Stimulated activated naive CD8-positive, alpha-beta T cell treated with anti-CD3 and anti-CD28 coated beads, Interleukin-15, amount 100 ng/mL, for 72 hours (primary cell): ENCODE measurements around the gene OSBPL10.

Experiments used
- ATAC-seq: fragments of 150-1000 bp; cut with Tn5 transposase; 2 replicates; pipeline ENCODE4 v1.10.0; 2021; ENCODE audit warnings: mild to moderate bottlenecking, moderate library complexity
- DNase-seq, 2 donors: peaks; one replicate each; pipeline ENCODE4 v3.0.0; 2021 to 2022
- H3K27ac Mint-ChIP-seq, 2 donors: one replicate each; pipeline ENCODE4 v1.8.0; 2022; ENCODE audit warnings: mild to moderate bottlenecking in 2 of 2, mixed read lengths in 2 of 2, moderate library complexity in 2 of 2
- H3K27me3 Mint-ChIP-seq: one replicate; pipeline ENCODE4 v1.8.0; 2022; ENCODE audit warnings: mixed read lengths
- H3K4me1 Mint-ChIP-seq: one replicate; pipeline ENCODE4 v1.8.0; 2022; ENCODE audit warnings: mild to moderate bottlenecking, mixed read lengths
- H3K4me3 Mint-ChIP-seq, 2 donors: one replicate each; pipeline ENCODE4 v1.8.0; 2022; ENCODE audit warnings: mild to moderate bottlenecking in 2 of 2, mixed read lengths in 2 of 2, moderate library complexity in 1 of 2
- H3K9me3 Mint-ChIP-seq, 2 donors: one replicate each; pipeline ENCODE4 v1.8.0; 2022; ENCODE audit warnings: mixed read lengths in 2 of 2

The OSBPL10 gene

DNA sequence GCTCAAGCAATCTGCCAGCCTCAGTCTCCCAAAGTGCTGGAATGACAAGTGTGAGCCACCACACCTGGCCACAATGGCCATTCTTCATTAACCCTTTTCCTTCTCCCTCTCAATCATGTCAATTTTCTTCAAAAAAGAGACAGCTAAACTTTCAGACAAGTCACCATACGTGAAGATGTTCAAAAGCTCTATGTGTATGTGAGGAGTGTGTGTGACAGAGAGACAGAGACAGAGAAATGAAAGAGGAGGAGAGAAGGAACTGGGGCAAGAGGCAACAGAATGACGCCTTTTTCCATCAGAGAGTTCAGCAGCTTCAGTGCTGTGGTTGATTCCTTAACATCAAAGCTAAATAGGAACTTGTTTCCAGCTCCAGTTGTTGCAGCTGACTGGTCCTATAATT lies 27.4 kb downstream of the OSBPL10 start:
- DNase-seq (no peak), ATAC-seq (no peak)
- H3K27ac Mint-ChIP-seq: no peak overlapping the region
- H3K4me1 Mint-ChIP-seq: peaks cover 5% of the 10 kb centered on the region
- H3K9me3 Mint-ChIP-seq: peaks cover 13 to 17% of the 10 kb centered on the region in 2 donors
- H3K27me3 Mint-ChIP-seq: peaks cover 24% of the 10 kb centered on the region
- H3K4me3 Mint-ChIP-seq: no peak overlapping the region

DNA sequence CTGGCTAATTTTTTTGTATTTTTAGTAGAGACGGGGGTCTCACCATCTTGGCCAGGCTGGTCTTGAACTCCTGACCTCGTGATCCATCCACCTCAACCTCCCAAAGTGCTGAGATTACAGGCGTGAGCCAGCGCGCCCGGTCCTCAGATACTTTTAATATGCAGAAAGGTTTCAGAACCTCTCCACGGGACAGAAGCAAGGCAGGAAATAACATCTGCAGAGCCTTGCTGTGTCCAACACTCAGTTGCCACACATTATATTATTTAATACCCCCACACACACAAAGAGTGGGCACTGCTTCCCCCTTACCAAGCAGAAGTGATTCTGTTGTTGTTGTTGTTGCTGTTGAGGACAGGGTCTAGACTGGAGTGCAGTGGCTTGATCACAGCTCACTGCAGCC lies 28.0 kb downstream of the OSBPL10 start:
- H3K4me3 Mint-ChIP-seq: no peak overlapping the region
- H3K4me1 Mint-ChIP-seq: peaks cover 5% of the 10 kb centered on the region
- ATAC-seq (no peak), DNase-seq (no peak)
- peaks cover 27% of the 10 kb centered on the region for H3K27me3 Mint-ChIP-seq
- no peak overlapping the region for H3K27ac Mint-ChIP-seq
- peaks cover 13 to 17% of the 10 kb centered on the region in 2 donors for H3K9me3 Mint-ChIP-seq

DNA sequence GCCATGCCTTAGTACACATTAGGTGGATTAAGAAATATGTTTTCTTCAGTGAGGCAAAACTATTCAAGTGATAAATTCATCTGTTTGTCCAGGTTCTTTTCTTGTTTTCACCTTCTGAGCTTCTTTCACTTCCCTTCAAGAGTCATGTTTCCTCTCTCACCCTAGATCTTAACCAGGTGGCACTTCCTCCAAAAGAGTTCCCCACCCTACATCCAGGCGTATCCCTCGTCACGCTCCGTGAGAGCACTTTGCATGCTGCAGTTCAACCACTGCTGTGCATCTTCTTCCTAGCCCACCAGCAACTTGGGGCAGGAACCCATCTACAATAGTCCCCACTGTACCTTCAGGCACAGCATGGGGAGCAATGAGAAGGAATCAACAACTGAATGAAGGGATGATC lies 28.9 kb downstream of the OSBPL10 start:
- Mint-ChIP-seq H3K9me3 (peaks cover 13 to 17% of the 10 kb centered on the region in 2 donors), H3K27me3 (peaks cover 33% of the 10 kb centered on the region), H3K4me3 (no peak overlapping the region), H3K4me1 (peaks cover 5% of the 10 kb centered on the region), H3K27ac (no peak overlapping the region)
- ATAC-seq (no peak), DNase-seq (no peak)

- Mint-ChIP-seq H3K4me3 (no peak overlapping the region), H3K9me3 (peaks cover 4 to 7% of the 10 kb centered on the region in 2 donors), H3K4me1 (peaks cover 5% of the 10 kb centered on the region), H3K27ac (no peak overlapping the region), H3K27me3 (peaks cover 41% of the 10 kb centered on the region)
- ATAC-seq (no peak), DNase-seq (no peak)
Observed at GRCh38 chr3:31948280-31948679, 32.8 kb downstream of the OSBPL10 start.

DNA sequence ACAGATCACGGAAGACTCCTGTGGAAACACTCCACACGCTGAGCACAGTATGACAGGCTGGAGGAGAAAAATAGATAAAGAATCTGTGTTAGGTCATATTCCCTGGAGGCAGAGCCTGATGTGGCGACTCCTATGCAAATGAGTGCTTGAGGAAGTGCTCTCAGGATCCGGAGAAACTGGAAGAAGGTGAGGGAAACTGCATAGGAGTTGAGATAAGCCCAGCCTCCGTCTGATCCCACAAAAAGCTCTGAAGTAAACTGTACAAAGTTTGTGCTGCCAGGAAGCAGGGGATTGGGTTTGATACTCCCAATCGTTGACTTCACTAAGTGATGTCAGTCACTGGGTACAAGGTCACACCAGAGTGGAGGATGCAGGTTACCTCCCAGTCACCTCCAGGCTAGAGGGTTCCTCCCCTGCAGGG lies 33.4 kb downstream of the OSBPL10 start:
- Mint-ChIP-seq H3K27me3 (peaks cover 41% of the 10 kb centered on the region), H3K27ac (no peak overlapping the region), H3K4me3 (no peak overlapping the region), H3K9me3 (peaks cover 4 to 7% of the 10 kb centered on the region in 2 donors), H3K4me1 (peaks cover 5% of the 10 kb centered on the region)
- ATAC-seq (no peak), DNase-seq (no peak)

DNA sequence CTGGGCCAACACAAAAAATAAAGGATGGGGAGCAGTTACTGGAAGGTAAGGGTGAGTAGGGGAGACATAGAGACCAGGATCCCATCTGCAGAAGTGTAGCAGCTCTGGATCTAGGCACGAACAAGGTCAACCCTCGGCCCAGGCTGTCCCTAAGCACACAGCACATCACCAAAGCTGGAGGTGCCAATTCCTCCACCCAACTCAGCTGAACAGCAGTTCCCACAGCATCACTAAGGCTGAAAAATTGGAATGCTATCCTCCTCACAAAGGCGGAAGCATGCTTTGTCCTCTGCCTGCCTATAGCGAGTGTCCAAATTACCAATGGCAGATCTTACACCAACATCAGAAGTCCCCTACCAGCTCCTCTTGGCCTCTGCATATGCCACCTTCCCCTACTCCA lies 33.9 kb downstream of the OSBPL10 start:
- no peak overlapping the region for H3K4me3 Mint-ChIP-seq
- no peak for DNase-seq
- no peak for ATAC-seq
- H3K27me3 Mint-ChIP-seq: peaks cover 36% of the 10 kb centered on the region
- H3K9me3 Mint-ChIP-seq: peaks cover 4 to 7% of the 10 kb centered on the region in 2 donors
- H3K4me1 Mint-ChIP-seq: peaks cover 1% of the 10 kb centered on the region
- no peak overlapping the region for H3K27ac Mint-ChIP-seq

DNA sequence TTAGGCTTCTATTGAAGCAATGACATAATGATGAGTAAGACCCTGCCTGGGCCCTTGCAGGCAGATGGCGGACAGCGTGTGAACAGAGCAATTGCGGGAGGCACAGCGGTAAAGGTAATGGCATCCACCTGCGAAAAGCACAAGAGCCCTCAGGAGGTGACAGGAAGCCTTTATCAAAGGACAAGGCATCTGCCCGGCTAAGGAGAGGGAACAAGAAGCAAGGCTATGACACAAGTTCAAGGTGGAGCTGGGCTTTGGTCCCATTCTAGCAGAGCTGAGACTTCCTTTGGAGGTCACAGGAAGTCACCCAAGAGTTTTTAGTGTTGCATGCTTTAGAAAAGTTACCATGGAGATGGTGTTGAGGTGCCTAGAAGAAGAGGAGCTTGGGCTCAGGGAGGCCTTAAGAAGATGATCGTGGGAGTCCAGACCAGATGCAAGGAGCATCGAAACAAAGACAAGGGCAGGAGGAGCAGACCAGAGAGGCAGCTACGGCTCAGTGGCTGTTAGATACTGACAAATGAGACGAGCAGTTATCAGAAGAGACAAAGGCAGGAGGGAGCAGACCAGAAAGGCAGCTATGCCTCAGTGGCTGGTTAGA lies 34.5 kb downstream of the OSBPL10 start:
- Mint-ChIP-seq H3K9me3 (peaks cover 4 to 7% of the 10 kb centered on the region in 2 donors), H3K27me3 (peaks cover 33% of the 10 kb centered on the region), H3K27ac (no peak overlapping the region), H3K4me1 (no peaks in the 10 kb centered on the region), H3K4me3 (no peak overlapping the region)
- ATAC-seq (no peak), DNase-seq (no peak)

GRCh38 chr3:31945738-31946052 lies 35.4 kb downstream of the OSBPL10 start:
- ATAC-seq: no peak
- Mint-ChIP-seq H3K4me3 (no peak overlapping the region), H3K27me3 (peaks cover 28% of the 10 kb centered on the region), H3K27ac (no peak overlapping the region), H3K9me3 (peaks cover 2 to 4% of the 10 kb centered on the region in 2 donors), H3K4me1 (no peaks in the 10 kb centered on the region)
- no peak for DNase-seq

GRCh38 chr3:31943041-31943440 lies 38.0 kb downstream of the OSBPL10 start:
- no peak overlapping the region for H3K4me3 Mint-ChIP-seq
- no peaks in the 10 kb centered on the region for H3K9me3 Mint-ChIP-seq
- peaks cover 14% of the 10 kb centered on the region for H3K27me3 Mint-ChIP-seq
- no peaks in the 10 kb centered on the region for H3K4me1 Mint-ChIP-seq
- no peak for DNase-seq
- ATAC-seq: no peak
- H3K27ac Mint-ChIP-seq: no peak overlapping the region

DNA sequence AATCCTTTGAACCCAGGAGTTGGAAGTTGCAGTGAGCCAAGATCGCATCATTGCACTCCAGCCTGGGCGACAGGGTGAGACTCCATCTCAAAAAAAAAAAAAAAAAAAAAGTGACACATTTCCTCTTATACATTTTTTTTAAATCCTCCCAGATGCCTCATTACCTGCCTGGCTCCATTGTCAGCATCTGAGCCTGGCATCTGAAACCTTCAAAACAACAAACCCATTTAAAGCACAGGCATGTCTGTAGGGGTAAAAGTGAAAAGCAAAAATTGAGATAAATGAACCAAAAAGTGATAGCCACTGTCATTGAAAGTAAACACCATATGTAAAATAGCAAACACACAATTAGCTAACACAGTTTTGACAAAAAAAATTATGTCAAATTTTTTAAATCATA lies 38.6 kb downstream of the OSBPL10 start:
- Mint-ChIP-seq H3K27ac (no peak overlapping the region), H3K4me1 (no peaks in the 10 kb centered on the region), H3K4me3 (no peak overlapping the region), H3K9me3 (no peaks in the 10 kb centered on the region), H3K27me3 (peaks cover 9% of the 10 kb centered on the region)
- ATAC-seq (no peak), DNase-seq (no peak)

DNA sequence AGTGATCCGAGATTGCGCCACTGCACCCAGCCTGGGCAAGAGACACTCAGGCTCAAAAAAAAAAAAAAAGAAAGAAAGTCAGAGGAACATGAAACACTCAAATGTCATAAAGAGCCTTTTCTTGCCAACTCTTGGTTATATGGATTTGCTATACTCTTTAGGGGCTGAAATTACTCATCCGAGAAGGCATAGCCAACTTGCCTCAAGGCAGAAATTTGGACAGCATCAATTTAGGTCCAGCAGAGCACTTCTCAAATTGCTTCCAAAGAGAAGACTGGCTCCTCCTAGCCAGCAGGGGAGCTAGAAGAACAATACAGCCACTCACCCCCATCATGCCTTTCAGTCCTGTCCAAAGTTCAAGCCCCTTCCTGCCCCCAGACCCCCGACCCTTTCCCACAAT lies 43.8 kb downstream of the OSBPL10 start:
- no peak for ATAC-seq
- no peaks in the 10 kb centered on the region for H3K27me3 Mint-ChIP-seq
- no peaks in the 10 kb centered on the region for H3K9me3 Mint-ChIP-seq
- no peaks in the 10 kb centered on the region for H3K4me1 Mint-ChIP-seq
- H3K4me3 Mint-ChIP-seq: no peak overlapping the region
- DNase-seq: no peak
- no peak overlapping the region for H3K27ac Mint-ChIP-seq

DNA sequence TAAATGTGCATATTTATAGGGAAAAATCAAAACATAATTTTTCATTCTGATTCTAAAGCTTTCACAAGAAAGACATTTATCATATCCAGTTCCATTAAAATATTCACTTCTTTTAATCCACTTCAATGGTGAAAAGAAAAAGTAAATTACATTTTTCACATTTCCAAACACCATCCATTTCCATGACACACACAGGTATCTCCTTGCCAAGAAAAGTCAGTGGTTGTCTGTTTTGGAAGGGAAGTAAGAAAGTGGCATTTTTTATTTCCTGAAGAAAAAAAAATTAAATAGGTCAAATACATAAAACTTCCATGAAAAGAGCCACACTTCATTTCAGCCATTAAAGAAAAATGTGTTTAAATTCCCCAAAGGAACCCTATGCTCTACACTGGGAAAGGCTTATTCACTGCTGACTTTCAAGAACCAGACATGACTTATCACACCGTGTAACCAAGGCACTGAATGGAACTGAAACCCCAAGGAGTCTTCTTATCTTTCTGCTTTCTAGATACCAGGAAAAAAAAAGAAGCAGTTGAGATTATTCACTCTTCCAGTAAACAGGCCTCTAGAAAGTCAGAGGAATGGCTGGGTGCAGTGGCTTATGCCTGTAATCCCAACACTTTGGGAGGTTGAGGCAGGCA lies 44.5 kb downstream of the OSBPL10 start:
- no peak for ATAC-seq
- Mint-ChIP-seq H3K4me1 (no peaks in the 10 kb centered on the region), H3K27ac (no peak overlapping the region), H3K9me3 (no peaks in the 10 kb centered on the region), H3K4me3 (no peak overlapping the region), H3K27me3 (no peaks in the 10 kb centered on the region)
- DNase-seq: no peak

- DNase-seq (no peak), ATAC-seq (no peak)
- no peaks in the 10 kb centered on the region for H3K27me3 Mint-ChIP-seq
- no peak overlapping the region for H3K4me3 Mint-ChIP-seq
- H3K9me3 Mint-ChIP-seq: no peaks in the 10 kb centered on the region
- H3K27ac Mint-ChIP-seq: no peak overlapping the region
- peaks cover 5% of the 10 kb centered on the region for H3K4me1 Mint-ChIP-seq
Observed at GRCh38 chr3:31934866-31935265, 46.2 kb downstream of the OSBPL10 start.

GRCh38 chr3:31934018-31934417 lies 47.0 kb downstream of the OSBPL10 start:
- Mint-ChIP-seq H3K27ac (no peak overlapping the region), H3K4me3 (no peak overlapping the region), H3K4me1 (peaks cover 5% of the 10 kb centered on the region), H3K27me3 (no peaks in the 10 kb centered on the region), H3K9me3 (no peaks in the 10 kb centered on the region)
- no peak for ATAC-seq
- DNase-seq: no peak

- no peak for DNase-seq
- H3K4me1 Mint-ChIP-seq: peaks cover 11% of the 10 kb centered on the region
- no peaks in the 10 kb centered on the region for H3K9me3 Mint-ChIP-seq
- no peak overlapping the region for H3K4me3 Mint-ChIP-seq
- no peaks in the 10 kb centered on the region for H3K27me3 Mint-ChIP-seq
- ATAC-seq: no peak
- H3K27ac Mint-ChIP-seq: no peak overlapping the region
Observed at GRCh38 chr3:31932990-31933389, 48.1 kb downstream of the OSBPL10 start.

DNA sequence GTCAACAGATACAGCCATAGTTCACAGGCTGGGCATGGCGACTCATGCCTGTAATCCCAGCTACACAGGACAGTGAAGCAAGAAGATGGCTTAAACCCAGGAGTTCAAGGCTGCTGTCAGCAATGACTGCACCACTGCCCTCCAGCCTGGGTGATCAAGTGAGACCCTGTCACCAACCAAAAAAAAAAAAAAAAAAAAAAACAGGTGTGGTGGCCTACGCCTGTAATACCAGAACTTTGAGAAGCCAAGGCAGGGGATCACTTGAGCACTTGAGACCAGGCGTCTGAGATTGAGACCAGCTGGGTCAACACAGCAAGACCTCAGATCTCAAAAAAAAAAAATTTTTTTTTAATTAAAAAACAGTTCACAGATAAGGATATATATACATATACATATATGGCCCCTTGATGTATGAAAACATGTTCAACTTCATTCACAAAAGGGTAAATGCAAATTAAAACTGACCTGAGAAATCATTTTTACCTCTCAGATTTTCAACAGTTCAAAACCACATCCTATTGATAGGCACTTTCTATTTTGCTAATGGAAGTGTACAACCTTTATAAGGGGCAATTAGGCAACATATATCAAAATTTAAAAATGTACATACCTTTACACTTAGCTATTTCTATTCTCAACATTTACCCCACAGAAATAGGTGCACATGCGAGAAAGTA lies 51.1 kb downstream of the OSBPL10 start:
- ATAC-seq (no peak), DNase-seq (no peak)
- no peak overlapping the region for H3K27ac Mint-ChIP-seq
- H3K27me3 Mint-ChIP-seq: no peaks in the 10 kb centered on the region
- no peak overlapping the region for H3K4me3 Mint-ChIP-seq
- no peaks in the 10 kb centered on the region for H3K9me3 Mint-ChIP-seq
- H3K4me1 Mint-ChIP-seq: peaks cover 30% of the 10 kb centered on the region
